ENCODE data around the gene ARSH. TPM values are rescaled to one million over a fixed set of nuclear protein-coding genes. Genes with fewer than 3 reads are reported as not detected.

Gene ARSH, protein sequence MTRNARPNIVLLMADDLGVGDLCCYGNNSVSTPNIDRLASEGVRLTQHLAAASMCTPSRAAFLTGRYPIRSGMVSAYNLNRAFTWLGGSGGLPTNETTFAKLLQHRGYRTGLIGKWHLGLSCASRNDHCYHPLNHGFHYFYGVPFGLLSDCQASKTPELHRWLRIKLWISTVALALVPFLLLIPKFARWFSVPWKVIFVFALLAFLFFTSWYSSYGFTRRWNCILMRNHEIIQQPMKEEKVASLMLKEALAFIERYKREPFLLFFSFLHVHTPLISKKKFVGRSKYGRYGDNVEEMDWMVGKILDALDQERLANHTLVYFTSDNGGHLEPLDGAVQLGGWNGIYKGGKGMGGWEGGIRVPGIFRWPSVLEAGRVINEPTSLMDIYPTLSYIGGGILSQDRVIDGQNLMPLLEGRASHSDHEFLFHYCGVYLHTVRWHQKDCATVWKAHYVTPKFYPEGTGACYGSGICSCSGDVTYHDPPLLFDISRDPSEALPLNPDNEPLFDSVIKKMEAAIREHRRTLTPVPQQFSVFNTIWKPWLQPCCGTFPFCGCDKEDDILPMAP
- total RNA-seq (2022; extraction: Qiagen RNA extraction): not detected in 5 replicates

DNA sequence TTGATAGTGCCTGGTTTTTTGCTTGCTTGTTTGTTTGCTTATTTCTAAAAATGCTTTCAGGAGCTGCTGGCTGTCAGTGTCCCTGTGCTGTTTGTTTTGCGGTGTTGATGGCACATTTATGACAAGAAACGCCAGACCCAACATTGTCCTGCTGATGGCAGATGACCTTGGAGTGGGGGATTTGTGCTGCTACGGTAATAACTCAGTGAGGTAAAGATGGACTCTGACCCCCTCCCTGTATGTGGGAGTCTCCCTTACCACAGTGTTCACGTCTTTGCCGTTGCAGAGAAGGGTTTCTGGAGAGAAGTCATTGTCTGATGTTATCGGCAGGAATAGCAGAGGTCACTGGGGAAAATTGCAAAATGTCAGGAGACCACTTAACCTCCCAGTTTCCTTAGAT is at the start of gene ARSH:
Gene ARSH (plus strand): TSS at position 52 of the 400 bp plus-strand sequence. CDS start 67 bp downstream, at position 119.

Other genes with a start within 250 kb of the ARSH start
- gene GYG2, start 177.6 kb upstream of the ARSH start, total RNA-seq (2022; extraction: Qiagen RNA extraction): 3.0 to 5.0 TPM (median 4.5 TPM) in 5 replicates
- gene ARSD, start 77.2 kb upstream of the ARSH start, total RNA-seq (2022; extraction: Qiagen RNA extraction): 12.4 to 15.4 TPM (median 12.6 TPM) in 5 replicates
- gene ARSF, start 34.9 kb downstream of the ARSH start, total RNA-seq (2022; extraction: Qiagen RNA extraction): not detected in 5 replicates

All from A549 treated with CORT108297 at 1 μM for 4 hours (cell line).